ENCODE data around the gene MS4A7.

DNA sequence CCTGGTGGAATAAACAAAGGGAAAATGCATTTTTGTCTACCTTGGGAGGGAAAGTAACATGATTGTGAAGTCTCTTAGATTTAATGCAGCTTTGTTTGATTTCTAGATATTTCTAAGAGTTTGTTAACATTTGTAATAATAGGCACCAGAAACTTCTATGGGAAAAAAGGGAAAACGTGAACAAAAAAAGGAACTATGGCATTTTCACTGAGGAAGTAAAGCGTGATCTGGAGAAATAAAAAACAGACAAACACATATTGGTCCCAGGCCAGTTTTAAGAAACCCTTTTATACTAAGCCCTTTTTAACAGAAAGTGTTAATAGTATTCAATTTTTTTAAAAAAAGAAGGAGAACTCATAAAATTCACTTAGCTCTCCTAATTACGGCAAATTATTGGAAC is 6.9 kb upstream of the MS4A7 start:
- TF ChIP-seq POLR2AphosphoS5 (IDR thresholded peaks at IDR 0.05) (no peak), POLR2A (IDR thresholded peaks at IDR 0.05) (no peak)
- TF ChIP-seq, protein P1, sequence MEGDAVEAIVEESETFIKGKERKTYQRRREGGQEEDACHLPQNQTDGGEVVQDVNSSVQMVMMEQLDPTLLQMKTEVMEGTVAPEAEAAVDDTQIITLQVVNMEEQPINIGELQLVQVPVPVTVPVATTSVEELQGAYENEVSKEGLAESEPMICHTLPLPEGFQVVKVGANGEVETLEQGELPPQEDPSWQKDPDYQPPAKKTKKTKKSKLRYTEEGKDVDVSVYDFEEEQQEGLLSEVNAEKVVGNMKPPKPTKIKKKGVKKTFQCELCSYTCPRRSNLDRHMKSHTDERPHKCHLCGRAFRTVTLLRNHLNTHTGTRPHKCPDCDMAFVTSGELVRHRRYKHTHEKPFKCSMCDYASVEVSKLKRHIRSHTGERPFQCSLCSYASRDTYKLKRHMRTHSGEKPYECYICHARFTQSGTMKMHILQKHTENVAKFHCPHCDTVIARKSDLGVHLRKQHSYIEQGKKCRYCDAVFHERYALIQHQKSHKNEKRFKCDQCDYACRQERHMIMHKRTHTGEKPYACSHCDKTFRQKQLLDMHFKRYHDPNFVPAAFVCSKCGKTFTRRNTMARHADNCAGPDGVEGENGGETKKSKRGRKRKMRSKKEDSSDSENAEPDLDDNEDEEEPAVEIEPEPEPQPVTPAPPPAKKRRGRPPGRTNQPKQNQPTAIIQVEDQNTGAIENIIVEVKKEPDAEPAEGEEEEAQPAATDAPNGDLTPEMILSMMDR (IDR thresholded peaks at IDR 0.05): no peak

Data from breast epithelium (tissue), 3 donors.